ENCODE data around the gene IPO5.
"Not testable (repeated sequence)": the region's sequence is repeated elsewhere in the genome, so short reads cannot be mapped to it uniquely, and the experiment has no call there.

Gene IPO5

DNA sequence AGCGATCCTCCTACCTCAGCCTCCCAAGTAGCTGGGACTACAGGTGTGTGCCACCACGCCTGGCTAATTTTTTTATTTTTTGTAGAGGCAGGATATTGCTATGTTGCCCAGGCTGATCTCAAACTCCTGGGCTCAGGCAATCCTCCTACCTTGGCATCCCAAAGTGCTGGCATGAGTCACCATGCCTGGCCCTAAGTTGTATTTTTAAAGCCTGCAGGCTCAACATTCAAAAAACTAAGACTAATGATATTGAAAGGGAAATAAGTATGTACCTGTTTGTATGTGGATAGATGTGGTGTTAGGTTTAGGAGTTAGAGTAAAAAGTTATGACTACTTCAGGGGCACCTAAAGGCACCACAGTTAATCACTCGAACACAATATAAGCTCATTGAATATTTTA is 5.4 kb upstream of the IPO5 start:
- DNase-seq (ENCODE audit: low read depth in 2 of 3, low spot score in 2 of 3), result no peak

GRCh38 chr13:97949316-97949715 is 4.2 kb upstream of the IPO5 start:
- DNase-seq (ENCODE audit: low read depth in 2 of 3, low spot score in 2 of 3), result not testable (repeated sequence)

GRCh38 chr13:97951376-97951775 is 2.1 kb upstream of the IPO5 start:
- DNase-seq (ENCODE audit: low read depth in 2 of 3, low spot score in 2 of 3), result no peak

- not testable (repeated sequence) for DNase-seq (ENCODE audit: low read depth in 2 of 3, low spot score in 2 of 3)
Measured at GRCh38 chr13:97952831-97953230, 644 bp upstream of the IPO5 start.

- no peak for DNase-seq (ENCODE audit: low read depth in 2 of 3, low spot score in 2 of 3)
Measured at GRCh38 chr13:97961340-97961739, 7.9 kb downstream of the IPO5 start.

DNA sequence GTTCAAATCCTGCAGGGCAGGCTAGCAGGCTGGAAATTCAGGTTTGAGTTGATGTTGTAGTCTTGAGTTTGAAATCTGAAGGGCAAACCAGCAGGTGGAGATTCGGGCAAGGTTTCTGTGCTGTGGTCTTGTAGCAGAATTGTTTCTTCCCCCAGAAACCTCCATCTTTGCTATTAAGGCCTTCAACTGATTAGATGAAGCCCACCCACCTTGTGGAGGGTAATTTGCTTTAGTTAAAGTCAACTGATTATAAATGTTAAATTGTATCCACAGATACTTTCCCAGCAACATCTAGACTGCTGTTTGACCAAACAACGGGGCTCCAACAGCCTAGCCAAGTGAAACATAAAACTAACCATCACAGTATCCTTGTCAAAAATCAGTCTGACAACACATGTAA is 9.4 kb downstream of the IPO5 start:
- no peak for DNase-seq (ENCODE audit: low read depth in 2 of 3, low spot score in 2 of 3)

DNA sequence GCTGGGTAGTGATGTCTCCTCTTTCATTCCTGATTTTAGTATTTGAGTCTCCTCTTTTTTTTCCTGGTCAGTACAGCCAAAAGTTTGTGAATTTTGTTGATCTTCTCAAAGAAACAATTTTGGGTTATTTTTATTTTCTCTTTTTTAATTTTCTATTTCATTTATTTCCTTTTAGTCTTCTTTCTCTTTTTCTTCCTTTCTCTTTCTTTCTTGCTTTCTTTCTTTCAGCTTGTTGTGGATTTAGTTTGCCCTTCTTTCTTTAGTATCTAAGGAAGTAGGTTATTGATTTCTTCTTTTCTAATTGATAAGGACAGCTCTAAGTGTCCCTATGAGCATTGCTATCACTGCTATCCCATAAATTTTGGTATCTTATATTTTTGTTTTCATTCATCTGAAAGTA is 13.8 kb downstream of the IPO5 start:
- DNase-seq (ENCODE audit: low read depth in 2 of 3, low spot score in 2 of 3), result no peak

- no peak for DNase-seq (ENCODE audit: low read depth in 2 of 3, low spot score in 2 of 3)
Measured at GRCh38 chr13:97967948-97968347, 14.5 kb downstream of the IPO5 start.

GRCh38 chr13:97971519-97971918 is 18.0 kb downstream of the IPO5 start:
- no peak for DNase-seq (ENCODE audit: low read depth in 2 of 3, low spot score in 2 of 3)

DNA sequence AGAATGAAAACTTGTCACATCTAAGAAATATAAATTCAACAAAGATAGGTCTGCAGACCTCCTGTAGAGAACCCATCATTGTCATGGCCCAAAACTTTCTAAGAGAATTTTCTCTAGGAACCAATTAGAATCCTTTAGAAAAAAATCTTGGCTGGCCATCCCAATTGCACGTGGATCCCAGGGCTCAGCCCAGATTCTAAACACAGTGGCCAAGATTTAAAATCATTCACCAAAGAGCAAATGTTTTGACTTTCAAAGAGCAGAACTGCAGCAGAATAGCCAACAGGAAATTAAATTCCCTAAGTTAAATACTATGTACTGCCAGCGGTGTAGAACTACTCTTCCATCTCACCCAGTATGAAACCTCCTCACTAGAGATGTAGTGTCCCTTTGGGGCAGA is 21.3 kb downstream of the IPO5 start:
- DNase-seq (ENCODE audit: low read depth in 2 of 3, low spot score in 2 of 3), result no peak

GRCh38 chr13:97975280-97975847 is 21.9 kb downstream of the IPO5 start:
- DNase-seq (ENCODE audit: low read depth in 2 of 3, low spot score in 2 of 3), result peak in 1 of 3 experiments; percentile 3

DNA sequence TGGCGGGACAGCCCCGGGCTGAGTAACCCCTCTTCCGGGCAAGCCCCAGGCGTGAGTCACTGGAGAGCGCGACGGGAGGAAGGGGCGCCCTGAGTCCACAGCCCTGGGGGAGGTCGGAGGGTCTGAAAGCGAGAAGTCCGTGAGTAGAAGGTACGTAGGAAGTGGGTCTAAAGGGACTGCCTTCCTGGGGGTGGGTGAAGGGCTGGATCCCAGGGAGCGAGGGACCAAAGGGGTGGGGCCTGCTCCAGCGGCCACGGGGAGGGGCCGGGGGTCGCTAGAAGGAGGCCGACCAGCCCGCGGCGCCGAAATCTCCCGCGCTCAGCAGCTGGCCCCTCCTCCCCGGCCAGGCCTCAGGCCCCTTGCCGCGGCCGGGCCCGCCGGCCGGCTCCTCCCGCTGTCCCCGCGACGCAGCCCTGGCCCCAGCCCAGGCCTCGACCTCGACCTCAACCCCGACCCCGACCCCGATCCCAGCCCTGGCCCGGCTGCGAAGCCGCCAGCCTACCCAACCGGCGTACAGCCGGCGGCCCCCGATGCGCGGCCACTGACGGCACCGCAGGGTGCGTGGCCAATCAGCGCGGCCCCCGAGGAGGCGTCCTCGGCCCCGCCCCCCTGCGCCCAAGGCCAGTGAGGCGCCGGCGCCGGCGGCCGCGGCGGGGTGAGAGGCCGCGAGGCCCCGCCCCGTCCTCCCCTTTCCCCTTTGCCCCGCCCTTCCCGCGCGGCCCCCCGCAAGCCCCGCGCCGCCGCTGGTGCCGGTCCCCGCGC is 22.6 kb downstream of the IPO5 start:
- peak; percentile 68 to 91 (median 70) for DNase-seq (ENCODE audit: low read depth in 2 of 3, low spot score in 2 of 3)

DNA sequence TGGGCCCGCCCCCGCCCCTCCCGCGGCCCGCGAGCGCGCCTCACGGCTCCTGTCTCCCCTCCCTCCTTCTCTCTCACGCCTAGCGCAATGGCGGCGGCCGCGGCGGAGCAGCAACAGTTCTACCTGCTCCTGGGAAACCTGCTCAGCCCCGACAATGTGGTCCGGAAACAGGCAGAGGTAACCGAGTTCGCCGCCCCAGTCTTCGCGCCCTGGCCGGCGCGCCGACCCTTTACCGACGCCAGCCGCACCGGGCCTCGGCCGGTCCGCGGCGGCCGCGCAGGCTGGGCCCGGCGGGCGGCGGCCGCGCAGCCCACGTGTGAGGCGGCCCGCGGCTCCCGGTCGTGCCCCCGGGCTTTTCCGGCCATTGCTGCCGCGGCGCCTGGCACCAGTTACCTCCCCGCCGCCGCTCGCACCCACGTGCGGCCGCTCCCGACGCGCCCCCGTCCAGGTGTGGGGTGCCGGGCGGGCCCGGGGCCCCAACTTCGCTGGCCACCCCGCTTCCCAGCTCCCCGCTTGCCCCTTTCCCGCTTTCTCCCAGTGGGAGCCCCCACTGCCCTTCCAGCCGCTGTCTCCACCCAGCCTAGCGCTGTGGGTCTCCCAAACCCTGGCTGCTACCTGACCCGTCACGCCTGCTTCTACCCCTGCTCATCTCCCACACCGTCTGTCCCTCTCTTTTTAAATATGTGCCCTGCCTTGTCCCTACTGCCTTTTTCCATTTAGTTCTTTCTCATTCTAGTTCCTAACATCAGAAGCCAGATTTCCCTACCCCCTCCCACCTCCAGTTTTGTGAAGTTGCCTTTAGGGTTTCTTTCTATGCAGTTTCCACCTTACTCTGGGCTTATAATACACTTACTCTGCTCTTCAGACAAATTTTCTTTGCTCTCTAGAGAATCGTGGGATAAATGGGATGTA is 23.4 kb downstream of the IPO5 start:
- DNase-seq (ENCODE audit: low read depth in 2 of 3, low spot score in 2 of 3), result peak; percentile 2 to 21 (median 4)

DNA sequence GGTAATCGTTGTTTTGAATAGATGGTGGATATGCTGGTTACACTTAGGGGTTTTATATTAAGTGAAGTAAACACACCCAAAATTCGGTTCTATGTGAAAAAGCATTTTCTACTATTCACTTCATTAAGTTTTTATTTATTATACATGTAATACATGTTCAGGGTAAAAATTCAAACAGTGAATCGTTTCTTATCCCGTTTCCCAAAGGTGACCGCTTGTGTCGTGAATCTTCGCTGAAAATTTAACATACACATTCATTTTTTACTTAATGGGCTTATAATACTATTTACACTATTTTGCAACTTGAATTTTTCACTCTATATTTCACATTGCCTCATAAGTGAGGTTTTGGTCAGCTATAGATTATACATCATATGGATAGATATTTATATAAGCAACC is 24.5 kb downstream of the IPO5 start:
- no peak for DNase-seq (ENCODE audit: low read depth in 2 of 3, low spot score in 2 of 3)

- no peak for DNase-seq (ENCODE audit: low read depth in 2 of 3, low spot score in 2 of 3)
Measured at GRCh38 chr13:97978651-97979050, 25.2 kb downstream of the IPO5 start.

GRCh38 chr13:97979051-97979450 is 25.6 kb downstream of the IPO5 start:
- DNase-seq (ENCODE audit: low read depth in 2 of 3, low spot score in 2 of 3), result no peak

DNA sequence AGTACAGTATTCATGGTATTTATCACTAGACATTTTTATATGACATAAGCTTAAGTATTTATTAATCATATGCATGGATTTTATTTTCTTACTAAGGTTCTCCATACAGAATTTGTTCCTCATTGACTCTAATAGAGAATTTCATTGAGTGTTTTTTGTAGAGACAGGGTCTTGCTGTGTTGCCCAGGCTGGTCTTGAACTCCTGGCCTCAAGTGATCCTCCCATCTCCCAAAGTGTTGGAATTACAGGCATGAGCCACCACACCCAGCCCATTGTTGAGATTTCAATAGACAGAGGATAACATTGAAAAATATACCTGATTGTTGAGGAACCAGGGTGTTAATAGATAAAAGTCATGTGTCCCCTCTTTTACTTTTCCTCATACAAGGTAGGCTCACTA is 26.1 kb downstream of the IPO5 start:
- no peak for DNase-seq (ENCODE audit: low read depth in 2 of 3, low spot score in 2 of 3)

GRCh38 chr13:97982286-97982685 is 28.8 kb downstream of the IPO5 start:
- no peak for DNase-seq (ENCODE audit: low read depth in 2 of 3, low spot score in 2 of 3)

DNA sequence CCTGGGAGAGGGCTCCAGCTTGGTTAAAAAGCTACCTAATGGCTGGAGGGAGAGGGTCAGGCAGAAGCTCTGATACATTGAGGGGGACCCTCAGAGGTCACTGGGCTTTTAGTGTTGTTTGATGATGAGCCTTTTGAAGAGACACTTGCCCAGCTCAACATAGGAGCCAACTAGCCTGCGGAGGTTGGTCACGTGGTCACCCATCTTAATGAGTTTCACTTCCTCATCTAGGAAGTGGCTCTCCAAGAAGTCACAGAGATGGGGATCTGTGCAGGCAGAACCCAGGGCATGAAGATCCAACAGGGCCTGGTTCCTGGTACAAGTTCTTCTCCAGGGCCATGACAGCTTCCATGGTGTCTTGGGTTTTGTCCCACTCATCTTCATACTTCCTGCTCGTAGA is 33.4 kb downstream of the IPO5 start:
- no peak for DNase-seq (ENCODE audit: low read depth in 2 of 3, low spot score in 2 of 3)

DNA sequence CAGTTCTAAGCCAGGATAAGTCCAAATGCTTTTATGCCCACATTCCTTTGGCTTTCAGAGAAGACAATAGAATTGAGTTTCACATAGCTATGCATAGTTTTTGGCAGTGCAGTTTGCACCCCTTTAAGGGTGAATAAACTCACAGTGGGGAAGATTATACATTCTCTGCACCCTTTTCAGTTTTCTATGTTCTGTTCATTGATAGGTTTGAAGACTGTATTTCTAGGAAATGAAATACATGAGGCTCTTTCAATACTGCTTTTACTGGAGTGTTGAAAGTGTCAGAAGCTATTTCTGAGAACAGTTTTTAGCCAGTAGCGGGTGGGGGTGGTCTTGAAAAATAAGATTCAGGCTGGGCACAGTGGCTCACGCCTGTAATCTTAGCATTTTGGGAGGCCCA is 46.2 kb downstream of the IPO5 start:
- no peak for DNase-seq (ENCODE audit: low read depth in 2 of 3, low spot score in 2 of 3)

DNA sequence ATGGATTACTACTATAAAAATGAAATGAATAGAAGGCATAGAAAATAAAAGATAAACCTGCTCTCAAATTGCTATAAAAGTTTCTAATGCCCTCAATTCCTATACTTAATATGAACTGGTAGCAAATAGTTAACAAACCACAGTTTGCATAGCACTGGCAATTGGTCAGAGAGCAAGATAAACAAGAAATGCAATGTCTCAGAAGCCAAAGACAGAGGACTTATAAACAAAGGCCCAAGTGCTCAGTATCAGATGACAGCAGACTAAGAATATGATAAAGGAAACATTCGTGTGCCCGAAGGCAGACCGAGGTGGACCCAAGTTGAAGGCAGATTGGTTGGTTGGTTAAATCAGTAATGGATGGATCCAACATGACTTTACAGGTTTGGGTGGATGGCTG is 50.6 kb downstream of the IPO5 start:
- DNase-seq (ENCODE audit: low read depth in 2 of 3, low spot score in 2 of 3), result no peak

DNA sequence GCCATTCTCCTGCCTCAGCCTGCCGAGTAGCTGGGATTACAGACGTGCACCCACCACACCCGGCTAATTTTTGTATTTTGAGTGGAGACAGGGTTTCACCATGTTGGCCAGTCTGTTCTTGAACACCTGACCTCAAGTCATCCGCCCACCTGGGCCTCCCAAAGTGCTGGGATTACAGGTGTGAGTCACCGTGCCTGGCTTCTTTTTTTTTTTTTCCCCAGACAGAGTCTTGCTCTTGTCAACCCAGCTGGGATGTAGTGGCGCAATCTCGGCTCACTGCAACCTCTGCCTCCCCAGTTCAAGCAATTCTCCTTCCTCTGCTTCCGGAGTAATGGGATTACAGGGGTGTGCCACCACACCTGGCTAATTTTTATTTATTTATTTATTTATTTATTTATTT is 51.5 kb downstream of the IPO5 start:
- not testable (repeated sequence) for DNase-seq (ENCODE audit: low read depth in 2 of 3, low spot score in 2 of 3)

All from activated CD8-positive, alpha-beta memory T cell treated with anti-CD3 and anti-CD28 coated beads for 48 hours (primary cell).